HepG2 (cell line): Measurements from ENCODE around the gene AFTPH. TPM values are rescaled to one million over a fixed set of nuclear protein-coding genes. Genes with fewer than 3 reads are reported as not detected.

ENCODE experiments used
- ATAC-seq: fragments of 200-7000 bp; cut with Tn5 transposase; 3 replicates; pipeline ENCODE4 v1.9.1; 2020; ENCODE audit warnings: mild to moderate bottlenecking, moderate library complexity
- BruUV-seq: library from RNA; stranded (reverse); fragments of 400-500 nt; replicated peaks from 2 replicates; lab custom pipeline; 2021; lab: Mats Ljungman, UMichigan
- CTCF ChIA-PET: fragments of 300-600 bp; formaldehyde crosslinking; extraction: SDS; loops from one replicate; lab custom pipeline; 2021; ENCODE audit warnings: low total read pairs, inconsistent platforms, low intra/inter-chr PET ratio; lab: Yijun Ruan, JAX
- POLR2A ChIA-PET: fragments of 350-600 bp; sonication (Branson Sonifier 250); formaldehyde crosslinking; loops from one replicate; lab custom pipeline; 2020; ENCODE audit warnings: antibody characterized with exemption, inconsistent platforms; lab: Yijun Ruan, JAX
- DNase-seq: peaks from one replicate; pipeline ENCODE4 v3.0.0-alpha.2; 2015; ENCODE audit warnings: low spot score
- FAIRE-seq: peaks from 3 replicates; lab custom pipeline; 2011; peaks lifted over from hg19 to GRCh38; lab: Jason Lieb, UNC
- H2AFZ ChIP-seq: one replicate; pipeline ENCODE4 v1.6.1; 2011; ENCODE audit warnings: low read length, inconsistent platforms
- H3K27ac ChIP-seq: fragments of 300-600 bp; 3 replicates; pipeline ENCODE4 v1.8.0; 2011; ENCODE audit warnings: mixed run types, mild to moderate bottlenecking, mixed read lengths, low read length, inconsistent platforms; ENCODE audit not compliant: insufficient read depth; ENCODE audit errors: extremely low read length
- H3K27me3 ChIP-seq, 2 experiments: fragments of 200-600 bp in 1 of 2; 2 replicates in 1 of 2; 3 replicates in 1 of 2; pipeline versions ENCODE4 v1.6.0 to v1.8.0; 2011; ENCODE audit warnings: low read length in 2 of 2, mild to moderate bottlenecking in 2 of 2, moderate library complexity in 2 of 2, inconsistent platforms in 1 of 2; ENCODE audit not compliant: insufficient read depth in 2 of 2, control insufficient read depth in 1 of 2
- H3K36me3 ChIP-seq, 2 experiments: fragments of 200-600 bp in 1 of 2; replicated peaks in 1 of 2; 2 replicates in 1 of 2; 3 replicates in 1 of 2; pipeline versions ENCODE4 v1.5.1 to v1.8.0; 2011; ENCODE audit warnings: low read length in 2 of 2, inconsistent platforms in 1 of 2; ENCODE audit not compliant: insufficient read depth in 2 of 2, control insufficient read depth in 1 of 2
- H3K4me1 ChIP-seq: 2 replicates; pipeline ENCODE4 v1.5.1; 2012; ENCODE audit warnings: low read length, inconsistent platforms; ENCODE audit not compliant: insufficient read depth
- H3K4me2 ChIP-seq: 2 replicates; pipeline ENCODE4 v1.6.0; 2011; ENCODE audit warnings: low read depth, low read length, inconsistent platforms
- H3K4me3 ChIP-seq, 3 experiments: fragments of 200-600 bp in 1 of 3; sonication (generic), shearing (Covaris generic) in 1 of 3; replicated peaks in 1 of 3; 2 replicates each; pipeline ENCODE4 v1.5.1; 2011 to 2016; ENCODE audit warnings: low read length in 3 of 3, inconsistent platforms in 2 of 3, low read depth in 2 of 3, mild to moderate bottlenecking in 2 of 3, control low read depth in 1 of 3, mixed read lengths in 1 of 3; ENCODE audit not compliant: insufficient read depth in 1 of 3
- H3K79me2 ChIP-seq: one replicate; pipeline ENCODE4 v1.6.1; 2011; ENCODE audit warnings: low read length, inconsistent platforms; ENCODE audit not compliant: insufficient read depth
- H3K9ac ChIP-seq: 2 replicates; pipeline ENCODE4 v1.6.0; 2011; ENCODE audit warnings: mild to moderate bottlenecking, low read depth, low read length, inconsistent platforms; ENCODE audit not compliant: insufficient read depth
- H3K9me3 ChIP-seq: 2 replicates; pipeline ENCODE4 v1.5.1; 2012; ENCODE audit warnings: mild to moderate bottlenecking, low read length
- H4K20me1 ChIP-seq: 2 replicates; pipeline ENCODE4 v1.6.0; 2011; ENCODE audit warnings: inconsistent platforms, mild to moderate bottlenecking, low read length, moderate library complexity; ENCODE audit not compliant: insufficient read depth
- AGO2 ChIP-seq: fragments of 200-400 bp; formaldehyde crosslinking; optimal IDR thresholded peaks from 2 replicates; pipeline ENCODE3; 2017; ENCODE audit warnings: mild to moderate bottlenecking, low read depth, low read length, moderate library complexity
- CEBPB ChIP-seq: IDR thresholded peaks from 2 replicates; pipeline ENCODE4 v1.6.1; 2011; ENCODE audit warnings: low read depth, low read length, improper control_type of control experiment, borderline replicate concordance
- CEBPG ChIP-seq: IDR thresholded peaks from 2 replicates; pipeline ENCODE4 v1.6.1; 2016
- HNF4A ChIP-seq: sonication (generic); formaldehyde crosslinking; IDR thresholded peaks from 2 replicates; pipeline ENCODE4 v1.4.0; 2020; ENCODE audit warnings: missing genetic modification reagents
- MTA1 ChIP-seq: sonication (generic); formaldehyde crosslinking; IDR thresholded peaks from 2 replicates; pipeline ENCODE4 v1.4.0; 2020; ENCODE audit warnings: missing genetic modification reagents, mild to moderate bottlenecking, borderline replicate concordance
- NFKB2 ChIP-seq: sonication (generic); formaldehyde crosslinking; IDR thresholded peaks from 2 replicates; pipeline ENCODE4 v1.4.0; 2020; ENCODE audit warnings: missing genetic modification reagents, borderline replicate concordance
- RXRA ChIP-seq: sonication (generic); formaldehyde crosslinking; IDR thresholded peaks from 2 replicates; pipeline ENCODE4 v1.5.1; 2020; ENCODE audit warnings: missing genetic modification reagents
- ZBTB38 ChIP-seq: sonication (generic); formaldehyde crosslinking; IDR thresholded peaks from 2 replicates; pipeline ENCODE4 v1.5.1; 2020; ENCODE audit warnings: mild to moderate bottlenecking, missing genetic modification reagents
- ZKSCAN1 ChIP-seq: fragments of 150-350 bp; IDR thresholded peaks from 2 replicates; pipeline ENCODE4 v1.6.1; 2014; ENCODE audit warnings: low read length
- WGBS: methylation state at CpG from one replicate; pipeline ENCODE4 v1.1.6; 2017; ENCODE audit warnings: low lambda C conversion rate; 5-methylcytosine and 5-hydroxymethylcytosine counted together
- in situ Hi-C: cut with HindIII; loops from 2 replicates; pipeline ENCODE4 v1.10.0; 2017; ENCODE audit warnings: low pct_unique_long_range_greater_than_20kb; ENCODE audit not compliant: extremely low pct_ligation_motif_present
- intact Hi-C: fragments of 100-400 bp; cut with micrococcal nuclease; formaldehyde crosslinking; loops from one replicate; pipeline ENCODE4 v1.10.0; 2022; ENCODE audit not compliant: unreplicated experiment
- polyA plus RNA-seq, 8 experiments: library from polyadenylated mRNA; depleted of rRNA in 3 of 8; stranded (reverse) in 7 of 8; unstranded in 1 of 8; fragments of >200 nt; fragmentation: Illumina TruSeq in 4 of 8; extraction: Trizol in 4 of 8; gene quantifications; 2 replicates each; pipeline versions ENCODE4 v1.2.1 to v1.2.3, GENCODE V29; 2011 to 2016; ENCODE audit warnings: low read depth in 4 of 8, missing spikeins in 1 of 8, mixed read lengths in 1 of 8; ENCODE audit not compliant: insufficient read depth in 1 of 8
- total RNA-seq, 5 experiments: library from RNA; depleted of rRNA; stranded (reverse); fragments of >200 nt; fragmentation: Illumina TruSeq; extraction: Trizol; gene quantifications; 2 replicates each; pipeline ENCODE4 v1.2.3, GENCODE V29; 2016; ENCODE audit warnings: low read depth in 1 of 5

Gene AFTPH
- total and polyA plus RNA-seq, 2 of the 13 experiments (the other 11 are each of a cell fraction or from before 2014, with no cell fraction given), result 27.5 to 36.8 TPM

GRCh38 chr2:64634345-64635267, 110.5 kb downstream of the AFTPH start (continued):
- TF ChIP-seq CEBPB (peak; percentile 74; the same call in 1 of the 2 replicates), HNF4A (CRISPR knock-in tag) (peak; percentile 73), RXRA (CRISPR knock-in tag) (peak; percentile 39; the same call in 1 of the 2 replicates), CEBPG (CRISPR knock-in tag) (peak; percentile 36; the same call in 1 of the 2 replicates)

GRCh38 chr2:64635976-64636911, 112.1 kb downstream of the AFTPH start:
- Histone ChIP-seq H4K20me1 (peaks cover 96% of the 10 kb centered on the region), H3K9ac (no peak overlapping the region), H3K27ac (no peak overlapping the region), H3K9me3 (no peaks in the 10 kb centered on the region), H3K4me2 (no peak overlapping the region), H3K36me3 (peaks cover 39 to 65% of the 10 kb centered on the region in 2 experiments), H3K79me2 (peaks cover 69% of the 10 kb centered on the region), H2AFZ (no peak overlapping the region), H3K4me3 (no peak overlapping the region), H3K27me3 (no peaks in the 10 kb centered on the region), H3K4me1 (peaks cover 39% of the 10 kb centered on the region)
- WGBS, result 95% methylated on average over 38 of the region's 38 CpGs
- in situ Hi-C loops (loop anchor here (10.0 kb wide), 1 partner anchor 301 kb away; no protein-coding TSS in a partner anchor), intact Hi-C loops (no loop called here)
- BruUV-seq, result no TSS peak
- ChIA-PET POLR2A (no interaction called here), CTCF (no interaction called here)
- TF ChIP-seq ZKSCAN1, result no peak
- TF ChIP-seq AGO2, result peak; percentile 71
- TF ChIP-seq NFKB2 (CRISPR knock-in tag), result no peak
- TF ChIP-seq ZBTB38 (CRISPR knock-in tag), result peak; percentile 69
- TF ChIP-seq MTA1 (CRISPR knock-in tag), result 0 out of 2 replicates have a peak, but pooled peaks have one; percentile 21
- no peak for FAIRE-seq
- ATAC-seq, result no peak
- DNase-seq, result no peak
